ENCODE data around the gene SCAMP4.

SCAMP4 gene

DNA sequence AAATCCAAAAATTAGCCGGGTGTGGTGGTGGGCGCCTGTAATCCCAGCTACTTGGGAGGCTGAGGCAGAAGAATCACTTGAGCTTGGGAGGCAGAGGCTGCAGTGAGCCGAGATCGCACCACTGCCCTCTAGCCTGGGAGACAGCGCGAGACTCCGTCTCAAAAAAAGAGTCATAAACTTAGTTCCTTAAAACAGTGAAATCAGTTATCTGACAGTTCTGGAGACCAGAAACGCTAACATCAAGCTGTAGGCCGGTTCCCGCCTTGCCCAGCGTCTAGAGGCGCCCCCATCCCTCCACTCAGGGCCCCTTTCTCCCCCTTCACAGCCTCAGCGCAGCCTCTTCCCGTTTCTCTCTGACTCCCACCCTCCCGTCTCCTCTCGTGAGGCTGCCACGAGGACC is 11.9 kb downstream of the SCAMP4 start:
- DNase-seq, result no peak

DNA sequence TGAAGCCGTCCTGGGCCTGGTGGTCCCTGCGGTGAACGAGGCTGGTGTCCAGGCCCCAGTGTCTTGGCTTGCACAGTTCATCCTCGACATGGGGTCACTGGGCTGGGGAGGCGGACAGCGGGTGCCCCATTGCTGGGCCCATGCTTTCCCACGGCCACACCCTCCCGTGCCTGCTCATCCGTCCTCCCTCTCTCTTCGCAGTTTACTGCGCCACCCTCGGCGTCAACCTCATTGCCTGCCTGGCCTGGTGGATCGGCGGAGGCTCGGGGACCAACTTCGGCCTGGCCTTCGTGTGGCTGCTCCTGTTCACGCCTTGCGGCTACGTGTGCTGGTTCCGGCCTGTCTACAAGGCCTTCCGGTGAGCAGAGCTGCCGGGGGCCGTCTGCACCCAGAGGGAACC is 12.7 kb downstream of the SCAMP4 start:
- no peak for DNase-seq

DNA sequence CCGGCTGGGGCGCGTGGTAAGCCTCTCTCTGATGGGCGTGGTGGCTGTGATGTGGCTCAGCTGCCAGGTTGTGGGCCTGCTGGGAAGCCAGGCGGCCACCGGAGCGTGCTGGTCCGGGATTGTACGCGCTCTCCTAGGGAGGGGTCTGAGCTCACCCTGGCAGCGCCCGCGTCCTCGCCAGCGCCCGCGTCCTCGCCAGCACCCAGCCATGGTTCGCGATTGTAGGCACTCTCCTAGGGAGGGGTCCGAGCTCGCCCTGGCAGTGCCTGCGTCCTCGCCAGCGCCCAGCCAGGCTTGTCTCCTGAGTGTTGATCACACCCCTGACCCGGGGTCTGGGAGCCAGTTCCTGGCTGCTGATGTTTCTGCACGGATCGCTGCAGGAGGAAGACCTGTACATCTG is 13.8 kb downstream of the SCAMP4 start:
- DNase-seq, result no peak

DNA sequence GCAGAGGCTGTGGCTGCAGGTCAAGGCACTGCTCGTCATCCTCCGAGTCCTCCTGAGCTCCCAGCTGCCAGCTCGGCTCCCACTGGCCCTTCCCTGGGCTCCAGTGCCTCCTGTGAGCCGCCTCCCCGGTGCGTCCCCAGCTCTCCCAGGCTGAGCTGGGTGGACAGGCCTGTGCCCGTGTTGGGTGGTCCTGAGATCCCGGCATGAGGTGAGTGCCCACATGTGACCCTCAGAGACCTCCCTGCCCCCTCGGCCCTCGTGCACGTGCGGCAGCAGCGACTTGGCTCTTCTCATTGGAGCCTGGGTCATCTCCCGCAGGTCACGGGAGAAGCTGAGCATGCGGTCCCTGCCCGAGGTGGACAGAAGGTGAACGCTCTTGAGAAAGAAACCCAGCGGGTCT is 15.4 kb downstream of the SCAMP4 start:
- DNase-seq, result no peak

DNA sequence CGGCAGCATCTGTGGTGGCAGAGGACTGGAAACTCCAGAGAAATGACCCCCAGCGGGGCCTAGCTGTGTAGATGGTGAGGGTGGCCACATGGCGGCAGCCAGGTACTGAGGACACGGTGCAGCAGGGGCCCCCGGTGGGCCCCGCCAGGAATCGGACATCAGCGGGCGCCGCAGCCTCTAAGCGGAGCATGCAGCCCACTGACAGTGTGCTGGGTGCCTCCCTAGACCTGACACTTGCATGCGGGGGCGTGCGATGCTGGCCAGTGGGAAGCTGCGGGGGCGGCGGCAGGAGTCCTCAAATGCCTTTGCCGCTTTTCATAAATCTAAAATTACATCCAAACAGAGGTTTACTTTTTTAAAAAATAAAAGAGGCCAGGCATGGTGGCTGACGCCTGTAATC is 16.1 kb downstream of the SCAMP4 start:
- DNase-seq, result no peak

DNA sequence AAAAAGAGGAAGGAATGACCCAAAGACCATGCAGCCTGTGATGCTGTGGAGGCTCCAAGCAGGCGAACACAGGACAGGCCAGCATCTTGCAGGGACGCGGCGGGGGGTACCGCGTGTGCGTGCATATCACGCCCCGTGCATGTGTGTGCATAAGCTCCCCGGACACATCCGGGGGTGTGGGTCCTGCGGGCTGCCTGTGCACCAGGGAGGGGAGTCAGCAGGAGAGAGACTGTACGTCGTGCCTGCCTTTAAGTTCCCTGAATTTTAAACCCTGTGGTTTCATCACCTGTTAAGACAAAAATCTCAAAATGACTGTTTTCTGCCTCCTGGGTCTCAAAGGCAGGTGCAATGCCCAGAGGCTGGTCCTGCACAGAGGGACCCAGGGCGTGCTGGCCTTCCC is 16.6 kb downstream of the SCAMP4 start:
- no peak for DNase-seq

DNA sequence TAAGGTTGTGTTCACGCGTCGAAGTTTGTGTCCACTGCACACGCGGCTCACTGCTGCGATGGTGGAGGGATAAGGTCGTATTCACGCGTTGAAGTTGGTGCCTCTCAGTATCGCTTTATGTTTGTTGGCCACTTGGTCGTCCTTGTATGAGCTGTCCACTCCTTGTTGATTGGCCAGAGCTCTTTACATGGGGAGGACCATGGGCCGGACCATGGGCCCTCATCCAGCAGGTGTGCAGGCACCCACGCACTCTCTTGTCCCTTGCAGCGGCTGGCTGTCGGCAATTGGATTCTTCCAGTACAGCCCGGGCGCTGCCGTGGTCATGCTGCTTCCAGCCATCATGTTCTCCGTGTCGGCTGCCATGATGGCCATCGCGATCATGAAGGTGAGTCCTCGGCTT is 17.6 kb downstream of the SCAMP4 start:
- DNase-seq, result no peak

DNA sequence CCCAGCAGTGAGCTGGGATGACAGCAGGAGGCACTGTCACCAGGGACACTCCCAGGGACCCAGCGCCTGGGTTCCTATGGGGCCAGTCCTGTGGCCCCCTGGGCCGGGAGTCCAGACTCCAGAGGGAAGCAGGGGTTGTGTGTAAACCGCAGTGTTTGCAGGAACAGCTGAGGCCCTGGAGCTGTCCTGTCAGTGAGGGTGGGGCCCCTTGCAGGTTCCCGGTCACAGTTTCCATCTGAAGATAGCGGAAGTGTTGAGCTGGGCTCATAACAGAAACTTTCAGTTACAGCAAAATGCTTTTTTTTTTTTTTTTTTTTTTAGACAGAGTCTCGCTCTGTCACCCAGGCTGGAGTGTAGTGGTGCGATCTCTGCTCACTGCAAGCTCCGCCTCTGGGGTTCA is 18.1 kb downstream of the SCAMP4 start:
- DNase-seq, result peak; percentile 48

DNA sequence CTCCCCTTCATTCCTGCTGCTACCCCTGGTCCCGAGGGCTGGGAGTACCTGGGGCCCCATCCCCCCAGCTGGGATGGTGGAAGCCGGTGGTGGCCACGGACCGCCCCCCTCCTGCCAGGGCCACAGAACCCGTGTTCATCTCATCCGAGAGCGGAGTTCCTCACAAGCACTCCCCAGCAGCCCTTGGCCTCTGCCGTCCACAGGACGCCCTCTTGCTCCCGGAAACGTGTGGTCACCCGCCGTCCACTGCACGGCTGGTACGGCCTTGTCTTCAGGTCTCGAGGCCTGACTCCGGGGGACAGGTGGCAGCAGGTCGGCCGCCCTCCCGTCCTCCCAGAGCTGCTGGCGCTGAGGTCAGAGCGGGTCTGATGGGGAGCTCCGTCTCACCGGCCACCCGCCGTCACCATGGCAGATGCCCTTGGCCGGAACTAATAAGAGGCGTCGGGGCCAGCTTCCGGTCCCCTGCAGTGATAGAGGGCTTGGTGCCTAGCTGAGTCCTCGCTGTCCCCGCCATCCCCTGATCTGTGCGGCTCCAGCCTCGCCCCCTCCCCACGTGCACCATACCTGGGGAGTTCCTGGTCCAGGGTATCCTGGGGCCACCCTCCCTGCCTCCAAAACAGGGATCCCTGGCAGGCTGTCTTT is 19.2 kb downstream of the SCAMP4 start:
- no peak for DNase-seq

DNA sequence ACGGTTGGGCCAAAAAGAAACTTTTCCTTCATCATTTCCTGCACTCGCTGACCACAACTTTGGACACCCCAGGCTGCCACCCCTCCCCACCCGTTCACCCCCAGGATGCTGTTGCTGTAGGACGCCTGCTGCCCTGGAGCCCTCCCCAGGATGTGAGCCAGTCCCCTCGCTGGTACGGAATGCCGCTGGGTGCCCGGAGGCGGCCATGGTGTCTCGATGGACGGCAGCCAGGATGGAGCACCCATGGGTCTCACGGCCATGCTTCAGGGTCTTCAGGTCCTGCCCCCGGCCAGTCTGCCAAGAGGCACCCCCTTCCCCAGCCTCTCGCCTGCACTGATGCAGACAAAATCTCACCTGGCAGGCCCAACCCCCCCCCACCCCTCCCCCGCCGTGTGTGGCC is 20.3 kb downstream of the SCAMP4 start:
- DNase-seq, result no peak

DNA sequence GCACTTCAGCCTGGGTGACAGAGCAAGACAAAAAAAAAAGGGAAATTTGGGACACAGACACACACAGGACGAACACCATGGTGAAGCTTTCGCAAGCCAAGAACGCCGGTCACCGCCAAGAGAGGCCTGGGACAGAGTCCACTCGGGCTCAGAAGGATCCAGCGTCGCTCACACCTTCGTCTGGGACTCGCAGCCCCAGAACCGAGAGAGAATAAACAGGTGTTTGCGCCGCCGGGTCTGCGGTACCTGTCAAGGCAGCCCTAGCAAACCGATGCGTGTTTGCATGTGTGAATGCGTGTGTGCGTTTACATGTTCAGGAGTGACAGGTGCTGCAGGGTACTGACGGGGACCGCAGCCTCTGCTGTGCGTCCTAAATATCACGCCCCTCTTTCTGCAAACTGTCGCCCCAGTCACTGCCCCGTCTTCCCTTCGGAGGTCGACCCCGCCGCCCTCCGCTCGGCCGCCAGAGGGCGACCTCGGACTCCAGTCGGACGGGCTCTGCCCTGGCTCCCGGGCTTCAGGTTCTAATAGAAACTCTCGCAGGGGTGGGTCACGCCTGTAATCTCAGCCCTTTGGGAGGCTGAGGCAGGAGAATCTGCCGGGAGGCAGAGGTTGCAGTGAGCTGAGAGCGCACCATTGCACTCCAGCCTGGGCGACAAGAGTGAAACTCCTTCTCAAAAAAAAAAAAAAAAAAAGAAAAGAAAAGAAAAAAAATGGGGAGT is 24.0 kb downstream of the SCAMP4 start:
- peak; percentile 85 for DNase-seq

DNA sequence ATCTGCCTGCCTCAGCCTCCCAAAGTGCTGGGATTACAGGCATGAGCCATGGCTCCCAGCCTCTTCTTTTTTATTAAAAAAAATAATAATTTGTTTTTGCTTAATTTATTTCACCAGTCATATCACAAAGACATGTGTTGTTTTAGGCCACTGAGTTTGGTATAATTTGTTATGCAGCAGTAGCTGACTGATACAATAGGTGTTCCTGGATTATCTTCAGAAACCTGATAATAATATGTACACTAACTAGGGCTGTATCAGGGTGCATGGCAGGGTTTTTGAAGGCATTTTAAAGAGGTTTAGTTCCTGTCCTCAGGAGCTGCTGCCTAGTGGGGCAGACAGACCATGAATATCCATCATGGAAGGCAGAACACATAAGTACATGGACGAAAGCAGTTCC is 26.2 kb downstream of the SCAMP4 start:
- no peak for DNase-seq

DNA sequence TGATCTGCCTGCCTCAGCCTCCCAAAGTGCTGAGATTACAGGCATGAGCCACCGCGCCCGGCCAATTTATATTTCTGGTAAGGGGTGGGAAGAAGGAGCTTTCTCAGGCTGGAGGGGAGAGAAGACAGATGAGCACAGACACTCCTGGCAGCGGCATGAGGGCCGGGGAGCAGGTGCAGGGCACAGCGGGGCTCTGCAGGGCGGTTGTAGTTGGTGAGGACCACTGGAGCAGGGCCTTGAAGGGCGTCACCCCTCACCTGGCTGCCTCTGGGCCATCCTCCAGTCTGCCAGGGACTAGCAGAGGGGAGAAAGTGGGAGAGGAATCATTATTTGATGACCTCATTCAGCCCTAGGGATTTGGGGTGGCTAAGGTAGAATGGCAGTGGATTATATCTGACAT is 27.2 kb downstream of the SCAMP4 start:
- DNase-seq, result no peak

DNA sequence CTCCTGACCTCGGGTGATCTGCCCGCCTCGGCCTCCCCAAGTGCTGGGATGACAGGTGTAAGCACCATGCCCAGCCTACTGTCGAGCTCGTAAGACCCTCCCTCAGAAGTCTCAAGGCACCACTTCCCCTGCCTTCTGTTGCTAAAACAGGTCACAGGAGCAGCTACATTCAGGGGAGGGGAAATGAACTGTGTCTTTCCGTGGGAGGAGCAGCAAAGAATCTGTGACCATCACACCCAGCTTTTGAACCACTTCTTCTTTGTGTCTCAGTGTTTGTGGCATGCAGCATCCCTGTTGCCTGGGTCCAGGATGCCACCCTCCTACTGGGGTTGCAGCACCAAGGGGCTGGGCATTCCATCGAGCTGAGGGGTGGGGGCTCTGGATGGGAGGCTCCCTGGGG is 28.0 kb downstream of the SCAMP4 start:
- no peak for DNase-seq

DNA sequence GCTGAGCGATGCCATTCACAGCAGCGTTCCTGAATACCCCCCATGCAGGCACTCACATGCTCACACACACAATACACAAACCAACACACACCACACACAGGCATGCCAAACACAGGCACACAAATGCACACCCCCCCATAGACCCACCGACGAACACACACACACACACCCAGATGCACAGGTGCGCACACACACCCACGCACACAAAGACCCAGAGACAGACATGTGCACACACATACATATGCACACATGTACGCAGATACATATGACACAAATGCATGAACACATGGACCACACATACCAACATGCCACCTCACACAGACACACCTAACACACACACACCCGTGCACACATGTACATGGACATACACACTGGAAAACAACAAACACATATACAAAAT is 28.7 kb downstream of the SCAMP4 start:
- no peak for DNase-seq

DNA sequence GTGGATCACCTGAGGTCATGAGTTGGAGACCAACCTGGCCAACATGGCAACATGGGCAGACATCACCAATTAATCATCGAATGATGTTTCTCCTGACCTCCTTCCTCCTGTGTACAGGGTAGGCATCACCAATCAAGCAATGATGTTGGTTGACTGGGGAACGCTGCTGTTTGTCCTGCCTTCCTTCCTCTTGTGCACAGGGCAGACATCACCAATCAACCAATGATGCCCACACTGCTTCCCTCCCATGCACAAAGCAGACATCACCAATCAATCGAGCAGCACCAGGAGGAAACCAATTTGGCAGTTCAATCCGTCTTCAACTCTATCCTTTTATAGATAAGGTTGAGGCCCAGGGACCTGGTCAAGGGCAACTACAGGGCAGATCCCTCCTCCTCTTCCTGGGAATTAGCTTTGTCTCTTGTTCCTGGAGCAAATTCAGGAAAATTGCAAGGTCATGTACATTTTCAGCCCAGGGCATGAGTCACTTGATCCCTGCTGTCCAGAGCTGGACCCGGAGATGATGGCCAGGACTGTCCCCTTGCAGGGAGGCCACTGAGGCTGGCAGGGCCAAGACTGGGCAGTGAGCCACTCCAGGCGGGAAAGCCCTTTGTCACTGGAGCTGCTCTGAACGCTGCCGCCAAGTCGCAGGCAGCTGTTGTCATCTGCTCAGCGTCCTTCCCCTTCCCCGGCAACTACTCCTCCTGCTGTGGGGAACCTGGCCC is 30.4 kb downstream of the SCAMP4 start:
- DNase-seq, result peak; percentile 37

DNA sequence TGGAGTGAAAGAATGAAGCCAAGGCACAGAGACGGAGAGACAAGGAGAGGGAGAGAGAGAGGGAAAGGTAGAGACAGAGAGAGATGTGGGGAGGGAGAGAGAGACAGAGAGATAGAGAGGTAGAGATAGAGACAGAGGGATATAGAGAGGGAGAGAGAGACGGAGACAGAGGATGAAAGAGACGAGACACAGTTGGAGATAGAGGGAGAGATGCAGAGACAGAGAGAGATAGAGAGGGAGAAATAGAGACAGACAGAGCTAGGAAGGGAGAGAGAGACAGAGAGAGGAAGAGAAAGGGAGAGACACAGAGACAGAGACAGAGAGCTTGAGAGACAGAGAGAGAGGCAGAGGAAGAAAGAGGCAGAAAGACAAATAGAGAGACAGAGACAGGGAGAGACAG is 31.2 kb downstream of the SCAMP4 start:
- DNase-seq, result no peak

DNA sequence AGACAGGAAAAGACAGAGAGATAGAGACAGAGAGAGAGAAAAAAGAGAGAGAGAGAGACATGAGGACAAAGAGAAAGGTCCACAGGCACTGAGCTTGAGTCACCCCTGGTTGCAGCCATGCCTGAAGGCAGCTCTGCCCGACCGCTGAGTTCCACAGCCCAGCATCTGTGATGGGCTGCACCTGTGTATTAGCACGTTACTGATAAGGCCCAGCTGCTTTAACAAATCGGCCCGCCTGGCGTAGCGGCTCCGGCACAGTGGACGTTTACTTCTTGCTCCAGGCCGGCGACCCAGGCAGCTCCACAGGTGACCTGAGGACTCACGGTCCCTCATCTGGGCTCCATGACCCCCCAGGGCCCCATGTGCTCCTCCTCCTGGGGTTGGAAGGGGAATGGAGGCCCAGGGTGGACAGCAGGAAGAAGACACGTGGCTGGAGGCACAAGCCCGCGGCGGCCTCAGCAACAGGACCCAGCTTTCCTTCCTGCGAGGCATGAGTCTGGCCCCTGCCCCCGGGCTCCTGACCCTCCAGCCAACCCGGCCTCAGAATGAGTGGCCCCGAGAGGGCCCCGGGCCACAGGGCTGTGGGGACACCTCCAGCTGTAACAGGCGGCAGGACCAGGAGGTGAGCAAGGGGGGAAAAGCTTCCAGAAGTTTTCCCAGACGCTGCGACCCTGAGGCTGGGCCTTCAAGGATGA is 31.9 kb downstream of the SCAMP4 start:
- DNase-seq, result no peak

DNA sequence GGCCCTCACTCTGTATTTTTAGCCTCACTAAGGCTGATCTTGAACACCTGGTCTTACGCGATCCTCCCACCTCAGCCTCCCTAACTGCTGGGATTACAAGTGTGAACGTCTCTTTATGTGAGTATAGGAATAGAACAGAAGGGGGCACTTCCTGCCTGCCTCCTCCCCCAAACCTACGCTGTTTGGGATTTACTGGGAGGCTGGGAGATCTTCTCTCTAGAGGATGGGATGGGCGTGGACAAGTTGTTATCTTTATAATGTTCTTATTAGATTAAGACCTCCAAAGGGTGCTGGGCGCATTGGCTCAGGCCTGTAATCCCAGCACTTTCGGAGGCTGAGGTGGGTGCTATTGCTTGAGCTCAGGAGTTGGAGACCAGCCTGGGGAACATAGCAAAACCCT is 32.9 kb downstream of the SCAMP4 start:
- DNase-seq, result no peak

DNA sequence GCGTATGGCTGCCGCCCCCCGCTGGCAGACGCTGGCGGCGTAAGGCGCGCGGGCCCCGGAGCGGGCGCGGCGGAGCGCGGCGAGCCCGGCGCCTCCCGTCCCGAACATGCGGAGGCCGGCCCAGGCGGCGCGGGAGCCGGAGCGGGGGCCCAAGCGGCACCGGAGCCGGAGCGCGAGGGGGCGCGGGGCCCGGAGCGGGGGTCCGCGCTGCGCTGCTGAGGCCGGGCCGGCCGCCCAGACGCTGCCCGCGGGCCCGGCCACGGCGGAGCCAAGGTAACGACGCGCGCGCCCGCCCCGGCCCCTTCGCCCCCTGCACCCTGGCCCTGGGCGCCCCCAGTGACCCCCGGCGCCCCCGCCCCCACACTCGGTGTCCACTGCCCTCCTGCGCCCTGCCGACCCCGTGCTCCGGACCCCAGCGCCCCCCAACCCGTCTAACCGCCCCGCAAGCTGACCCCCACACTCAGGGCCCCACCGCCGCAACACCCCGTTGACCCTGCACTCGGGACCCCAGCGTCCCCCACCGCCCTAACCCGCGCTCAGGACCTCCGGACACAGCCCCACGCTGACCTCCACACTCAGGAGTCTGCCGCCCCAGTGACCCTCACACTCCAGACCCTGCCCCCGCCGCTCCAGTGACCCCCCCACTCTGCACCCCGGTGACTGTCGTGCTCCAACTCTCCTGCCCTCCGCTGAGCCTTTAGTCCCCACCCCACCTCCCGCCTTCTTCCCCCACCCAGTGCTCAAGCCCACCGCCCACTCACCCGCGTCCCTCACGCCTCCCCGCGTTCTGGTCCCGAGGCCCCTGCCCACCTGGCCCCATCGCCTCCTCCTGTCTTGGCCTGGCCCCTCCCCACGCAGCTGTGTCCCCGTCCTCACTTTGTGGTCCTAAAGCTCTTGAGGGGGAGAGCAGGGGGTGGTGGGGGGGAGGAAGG is 36.2 kb downstream of the SCAMP4 start, which contains the start of gene CSNK1G2:
Gene CSNK1G2, plus strand, starts transcription at position 27 of the 932 bp plus-strand sequence. CDS start 28,601 bp downstream, outside the sequence.
- DNase-seq, result no peak

DNA sequence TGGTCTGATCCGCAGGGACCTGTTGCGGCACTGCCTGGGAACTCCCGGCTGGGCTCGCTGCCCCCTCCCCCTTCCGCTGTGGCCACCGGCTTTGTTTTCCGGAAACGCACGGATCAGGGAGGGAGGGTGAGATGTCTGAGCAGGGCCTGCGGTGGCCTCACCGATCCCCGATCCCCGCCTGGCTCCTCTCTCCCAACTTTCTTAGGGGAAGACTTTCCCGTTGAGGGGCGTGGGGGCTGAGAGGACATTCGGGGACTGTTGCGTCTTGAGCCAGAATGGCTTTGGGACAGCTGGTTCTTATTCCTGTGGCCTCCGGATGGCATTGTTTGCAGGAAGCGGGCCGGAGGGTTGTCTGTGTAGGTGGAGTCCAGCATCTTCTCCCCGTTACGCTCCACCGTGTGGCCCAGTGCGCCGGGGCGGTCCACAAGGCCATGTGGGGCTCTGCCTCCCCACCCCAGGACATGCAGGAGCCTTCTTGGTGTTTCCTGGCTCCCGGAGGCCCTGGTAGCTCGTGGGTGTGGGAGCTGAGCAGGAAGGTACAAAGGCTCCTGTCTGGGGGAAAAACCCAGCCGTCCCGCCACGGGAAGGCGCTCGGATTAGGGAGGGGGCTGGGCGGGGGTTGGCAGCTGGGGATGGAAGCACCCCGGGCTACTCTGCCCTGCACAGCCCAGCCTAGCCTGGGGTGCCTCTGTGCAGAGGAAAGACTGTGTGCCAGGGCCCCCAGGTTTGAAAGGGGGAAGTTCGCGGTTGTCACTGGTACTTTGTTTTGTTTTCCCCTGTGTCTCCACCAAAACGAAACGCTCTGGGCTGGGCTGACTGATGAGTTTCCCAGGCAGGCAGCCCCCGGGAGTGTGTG is 37.1 kb downstream of the SCAMP4 start:
- peak; percentile 90 for DNase-seq

All from CD4-positive, alpha-beta T cell treated with Interleukin-10 for 1 hour (primary cell).